SK-N-SH (cell line): Measurements from ENCODE around the gene ABHD12.

ENCODE experiments used
- EP300 ChIP-seq, 2 experiments: IDR thresholded peaks; 2 replicates each; pipeline versions ENCODE4 v1.4.0 to v1.6.1; 2012; ENCODE audit warnings: borderline replicate concordance in 1 of 2, low read depth in 1 of 2, low read length in 1 of 2
- FOSL2 ChIP-seq: IDR thresholded peaks from 2 replicates; pipeline ENCODE4 v1.4.0; 2012; ENCODE audit warnings: low read depth, mild to moderate bottlenecking, moderate library complexity, borderline replicate concordance
- FOXM1 ChIP-seq: IDR thresholded peaks from 2 replicates; pipeline ENCODE4 v1.4.0; 2012; ENCODE audit warnings: low read depth, mild to moderate bottlenecking
- NFIC ChIP-seq: IDR thresholded peaks from 2 replicates; pipeline ENCODE4 v1.4.0; 2012; ENCODE audit warnings: borderline replicate concordance
- POLR2AphosphoS5 ChIP-seq: IDR thresholded peaks from 2 replicates; pipeline ENCODE4 v1.6.1; 2012; ENCODE audit warnings: low read depth, low read length
- RAD21 ChIP-seq: IDR thresholded peaks from 2 replicates; pipeline ENCODE4 v1.6.1; 2012; ENCODE audit warnings: mild to moderate bottlenecking, low read length
- YY1 ChIP-seq: IDR thresholded peaks from 2 replicates; pipeline ENCODE4 v1.4.0; 2012; ENCODE audit warnings: low read depth, mild to moderate bottlenecking
- TF ChIP-seq, protein P1 (sequence below): fragments of 200-600 bp; sonication (generic); IDR thresholded peaks from 2 replicates; pipeline ENCODE4 v1.6.1; 2017; ENCODE audit warnings: antibody characterized with exemption, mild to moderate bottlenecking, moderate library complexity
- TF ChIP-seq, protein P2 (sequence below): IDR thresholded peaks from 2 replicates; pipeline ENCODE4 v1.4.0; 2012; ENCODE audit warnings: low read depth

DNA sequence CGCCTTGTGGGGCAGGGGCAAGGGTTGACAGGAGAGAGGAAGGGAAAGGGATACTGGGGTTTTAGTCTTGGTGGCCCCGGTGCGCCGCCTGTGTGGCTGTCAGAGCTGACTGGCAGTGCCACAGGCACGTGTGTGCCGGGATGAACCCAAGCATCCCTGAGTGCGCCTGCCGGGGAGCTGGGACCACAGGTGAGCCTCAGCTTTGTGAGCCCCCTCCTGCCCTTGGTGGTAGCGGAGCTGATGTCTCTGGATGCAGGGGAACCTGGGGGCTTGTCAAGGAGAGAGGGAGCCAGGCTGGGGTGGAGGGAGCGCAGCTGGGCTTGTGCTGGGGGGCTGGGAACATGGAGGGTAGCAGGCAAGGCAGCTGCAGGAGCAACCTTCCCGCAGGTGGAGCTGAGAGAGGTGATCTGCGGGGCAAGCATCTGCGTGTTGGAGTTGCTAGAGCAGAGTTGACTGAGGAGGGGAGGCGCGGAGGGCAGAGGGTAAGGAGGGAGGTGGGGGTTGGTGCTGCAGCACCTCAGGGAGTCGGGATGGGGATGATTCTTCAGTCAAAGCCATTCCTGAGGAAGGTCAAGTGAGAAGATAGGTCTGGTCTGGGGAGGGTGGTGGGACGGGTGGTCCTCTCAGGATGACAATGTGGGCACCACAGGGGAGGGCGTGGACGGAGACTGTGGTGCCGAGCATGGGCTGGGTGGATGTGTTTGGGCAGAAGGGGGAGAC is 114.7 kb downstream of the ABHD12 start:
- TF ChIP-seq EP300 (IDR thresholded peaks at IDR 0.05; ENCODE audit: borderline replicate concordance in 1 of 2, low read depth in 1 of 2, low read length in 1 of 2) (no peak), NFIC (no peak), POLR2AphosphoS5 (no peak), FOSL2 (no peak), RAD21 (no peak), YY1 (no peak), FOXM1 (no peak)
- TF ChIP-seq, protein P1, sequence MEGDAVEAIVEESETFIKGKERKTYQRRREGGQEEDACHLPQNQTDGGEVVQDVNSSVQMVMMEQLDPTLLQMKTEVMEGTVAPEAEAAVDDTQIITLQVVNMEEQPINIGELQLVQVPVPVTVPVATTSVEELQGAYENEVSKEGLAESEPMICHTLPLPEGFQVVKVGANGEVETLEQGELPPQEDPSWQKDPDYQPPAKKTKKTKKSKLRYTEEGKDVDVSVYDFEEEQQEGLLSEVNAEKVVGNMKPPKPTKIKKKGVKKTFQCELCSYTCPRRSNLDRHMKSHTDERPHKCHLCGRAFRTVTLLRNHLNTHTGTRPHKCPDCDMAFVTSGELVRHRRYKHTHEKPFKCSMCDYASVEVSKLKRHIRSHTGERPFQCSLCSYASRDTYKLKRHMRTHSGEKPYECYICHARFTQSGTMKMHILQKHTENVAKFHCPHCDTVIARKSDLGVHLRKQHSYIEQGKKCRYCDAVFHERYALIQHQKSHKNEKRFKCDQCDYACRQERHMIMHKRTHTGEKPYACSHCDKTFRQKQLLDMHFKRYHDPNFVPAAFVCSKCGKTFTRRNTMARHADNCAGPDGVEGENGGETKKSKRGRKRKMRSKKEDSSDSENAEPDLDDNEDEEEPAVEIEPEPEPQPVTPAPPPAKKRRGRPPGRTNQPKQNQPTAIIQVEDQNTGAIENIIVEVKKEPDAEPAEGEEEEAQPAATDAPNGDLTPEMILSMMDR, result no peak
- TF ChIP-seq, protein P2, sequence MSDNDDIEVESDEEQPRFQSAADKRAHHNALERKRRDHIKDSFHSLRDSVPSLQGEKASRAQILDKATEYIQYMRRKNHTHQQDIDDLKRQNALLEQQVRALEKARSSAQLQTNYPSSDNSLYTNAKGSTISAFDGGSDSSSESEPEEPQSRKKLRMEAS, result no peak
